NCI-H1417 treated with DMSO at 0.1 percent for 48 hours (cell line): ENCODE data around the gene ATG4D.
A peak's percentile ranks its signal among the peaks of the same experiment; 100 is the strongest.

Experiments
- DNase-seq: peaks from one replicate; lab custom pipeline; 2025; lab: John Stamatoyannopoulos, UW

The ATG4D gene

GRCh38 chr19:10543420-10544241 is at the start of gene ATG4D:
ATG4D (plus strand) TSS chr19:10543904; CDS start chr19:10544091, 187 bp downstream.
- peak; percentile 34 for DNase-seq

- no peak for DNase-seq
Observed at GRCh38 chr19:10497371-10497770, 46.3 kb upstream of the ATG4D start.

- DNase-seq, result no peak
Observed at GRCh38 chr19:10499550-10500246, 44.0 kb upstream of the ATG4D start.

GRCh38 chr19:10500247-10500592 is 43.5 kb upstream of the ATG4D start:
- DNase-seq, result no peak

GRCh38 chr19:10501971-10502523 is 41.7 kb upstream of the ATG4D start:
- no peak for DNase-seq

GRCh38 chr19:10502524-10503001 is 41.1 kb upstream of the ATG4D start:
- peak; percentile 77 for DNase-seq

GRCh38 chr19:10503002-10503789 is 40.5 kb upstream of the ATG4D start, which contains the start of gene KEAP1:
KEAP1 (minus strand) TSS chr19:10503356; CDS start chr19:10500033, 3,323 bp downstream.
- DNase-seq, result no peak

- no peak for DNase-seq
Observed at GRCh38 chr19:10505583-10506229, 38.0 kb upstream of the ATG4D start.

- DNase-seq, result no peak
Observed at GRCh38 chr19:10508036-10508435, 35.7 kb upstream of the ATG4D start.

GRCh38 chr19:10508707-10509106 is 35.0 kb upstream of the ATG4D start:
- no peak for DNase-seq

- DNase-seq, result no peak
Observed at GRCh38 chr19:10510301-10510802, 33.4 kb upstream of the ATG4D start.

GRCh38 chr19:10513223-10513622 is 30.5 kb upstream of the ATG4D start:
- DNase-seq, result no peak

- DNase-seq, result no peak
Observed at GRCh38 chr19:10514211-10515145, 29.2 kb upstream of the ATG4D start.

GRCh38 chr19:10516064-10516385 is 27.7 kb upstream of the ATG4D start:
- DNase-seq, result no peak

GRCh38 chr19:10516671-10517286 is 26.9 kb upstream of the ATG4D start:
- DNase-seq, result no peak

- DNase-seq, result no peak
Observed at GRCh38 chr19:10517361-10517759, 26.3 kb upstream of the ATG4D start, which contains the start of gene S1PR5. S1PR5 (minus strand) TSS chr19:10517447; CDS start chr19:10515011, 2,436 bp downstream.

GRCh38 chr19:10517760-10518443 is 25.8 kb upstream of the ATG4D start:
- DNase-seq, result no peak

- DNase-seq, result no peak
Observed at GRCh38 chr19:10518444-10519361, 25.0 kb upstream of the ATG4D start.
